Fibroblast of gingiva (primary cell): ENCODE results near the gene PSMD5.
"Not testable (repeated sequence)": the region's sequence is repeated elsewhere in the genome, so short reads cannot be mapped to it uniquely, and the experiment has no call there.

Source experiments
- DNase-seq: peaks from one replicate; pipeline ENCODE4 v3.0.0-alpha.2; 2011; ENCODE audit warnings: low read depth

The PSMD5 gene

GRCh38 chr9:120807607-120808379 lies 34.9 kb downstream of the PSMD5 start:
- DNase-seq: no peak

GRCh38 chr9:120804784-120805363 lies 37.8 kb downstream of the PSMD5 start:
- not testable (repeated sequence) for DNase-seq

GRCh38 chr9:120801441-120801840 lies 41.3 kb downstream of the PSMD5 start:
- DNase-seq: no peak

- peak; percentile 86 for DNase-seq
These were observed 49.6 kb downstream of the PSMD5 start, which contains the start of gene FBXW2 for GRCh38 chr9:120792898-120793765. TSS of gene FBXW2 (minus strand) at chr9:120793416. CDS start at chr9:120788258, 5,158 bp downstream.

- DNase-seq: no peak
These were observed 51.6 kb downstream of the PSMD5 start for GRCh38 chr9:120791161-120791560.

GRCh38 chr9:120787933-120788332 lies 54.8 kb downstream of the PSMD5 start:
- no peak for DNase-seq

- peak; percentile 64 for DNase-seq
These were observed 59.1 kb downstream of the PSMD5 start for GRCh38 chr9:120783602-120784047.

DNA sequence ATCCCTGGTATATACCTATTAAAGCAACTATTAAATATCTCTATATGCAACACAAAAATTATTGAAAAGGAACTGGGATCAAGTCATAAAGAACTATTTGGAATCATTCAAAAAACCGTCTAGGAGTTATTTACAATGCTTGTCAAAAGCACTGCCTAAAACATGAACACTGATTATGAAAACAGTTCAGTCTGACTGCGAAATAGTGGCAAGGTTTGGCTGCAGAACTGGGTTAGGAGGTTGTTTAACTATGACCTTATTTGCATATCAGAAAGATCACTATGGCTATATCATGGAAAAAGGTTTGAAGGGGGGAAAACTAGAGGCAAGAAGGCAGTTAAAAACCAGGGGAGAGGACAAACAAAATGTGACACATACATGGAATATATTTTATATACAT lies 61.5 kb downstream of the PSMD5 start:
- DNase-seq: no peak

- DNase-seq: no peak
These were observed 62.4 kb downstream of the PSMD5 start for GRCh38 chr9:120780367-120780766.

DNA sequence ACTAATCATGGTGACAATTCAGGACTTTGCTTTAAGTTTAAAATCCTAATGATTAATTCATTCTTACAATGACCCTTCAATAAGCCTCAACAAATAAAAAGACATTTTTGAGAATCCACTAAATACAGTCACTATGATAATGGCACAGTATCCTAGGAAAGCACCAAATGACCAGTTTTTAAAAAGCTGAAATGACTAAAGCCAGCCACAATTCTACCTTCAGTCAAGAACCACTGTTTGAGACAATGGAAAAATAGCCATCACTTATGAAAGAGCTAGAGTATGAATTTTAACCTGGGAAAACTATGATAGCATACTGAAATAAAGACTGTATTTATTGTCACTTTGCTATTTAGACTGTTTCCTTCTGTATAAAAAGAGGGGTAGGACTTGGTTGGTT lies 63.5 kb downstream of the PSMD5 start:
- DNase-seq: no peak

GRCh38 chr9:120778758-120779157 lies 64.0 kb downstream of the PSMD5 start:
- no peak for DNase-seq

DNA sequence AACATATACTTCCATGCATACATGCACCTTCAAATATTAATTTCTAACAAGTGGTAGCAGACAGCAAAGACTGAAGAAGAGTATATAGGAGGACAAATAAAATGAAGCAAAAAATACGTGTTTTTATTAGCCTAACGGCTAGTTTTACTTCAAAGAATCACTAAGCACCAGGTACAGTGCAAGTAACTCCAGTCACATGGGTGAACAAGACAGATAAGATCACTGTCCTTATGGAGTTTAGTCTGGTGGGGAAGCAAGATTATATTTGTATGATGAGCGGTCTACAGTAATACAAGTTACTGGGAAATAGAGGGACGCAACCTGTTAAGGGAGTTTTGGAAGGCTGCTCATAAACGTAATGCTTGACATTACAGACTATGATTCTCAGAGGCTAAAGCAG lies 65.5 kb downstream of the PSMD5 start:
- DNase-seq: no peak

DNA sequence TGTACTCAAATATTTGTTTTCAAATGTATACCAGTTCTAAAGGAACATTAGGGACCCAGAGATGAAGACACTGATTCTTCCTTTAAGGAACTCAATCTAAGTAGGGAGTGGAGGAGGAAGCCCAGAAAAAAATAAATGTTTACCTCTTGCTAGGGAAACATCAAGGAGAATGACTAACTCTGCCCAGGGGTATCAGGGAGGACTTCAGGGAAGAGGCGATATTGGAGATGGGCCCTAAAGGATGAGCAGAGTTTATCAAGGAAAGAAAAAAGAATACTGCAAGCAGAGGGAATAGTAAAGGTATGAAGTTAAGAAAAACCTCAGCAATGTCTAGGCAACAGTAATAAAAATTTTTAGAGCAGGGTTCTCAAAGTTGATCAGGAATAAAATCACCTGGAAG lies 65.9 kb downstream of the PSMD5 start:
- no peak for DNase-seq

DNA sequence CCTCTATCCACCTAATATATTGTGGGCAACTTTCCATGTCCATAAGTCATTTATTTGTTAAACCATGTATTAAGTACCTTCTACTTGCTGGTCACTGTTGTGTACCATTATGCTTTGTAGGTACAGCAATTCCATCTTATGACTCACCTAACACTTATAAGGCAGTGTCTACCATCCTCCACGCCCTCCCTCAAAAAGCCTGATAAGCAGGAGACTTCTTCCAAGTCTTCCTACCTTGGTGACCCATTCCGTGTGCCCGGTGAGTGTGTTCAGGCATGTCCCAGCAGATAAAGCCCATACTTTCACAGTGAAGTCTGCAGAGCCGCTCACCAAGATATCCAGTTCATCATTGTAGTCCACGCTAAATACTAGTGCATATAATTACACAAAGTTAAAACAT lies 66.9 kb downstream of the PSMD5 start:
- DNase-seq: no peak

DNA sequence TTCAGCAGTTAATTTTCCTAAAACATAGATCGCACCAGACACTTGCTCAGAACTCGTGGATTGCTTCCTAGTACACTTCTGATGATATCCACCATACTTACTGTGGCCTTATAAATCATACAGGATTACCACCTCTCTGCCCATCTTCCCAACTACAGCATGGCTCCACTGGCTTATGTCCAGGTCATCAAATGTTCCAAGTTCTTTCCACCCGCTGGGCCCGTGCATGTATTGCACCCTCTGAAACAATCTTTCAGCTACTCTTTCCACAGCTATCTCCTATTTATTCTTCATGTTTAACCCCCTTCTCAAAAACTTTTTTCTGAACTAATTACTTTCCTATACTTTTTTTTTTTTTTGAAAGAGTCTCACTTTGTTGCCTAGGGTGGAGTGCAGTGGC lies 68.0 kb downstream of the PSMD5 start:
- no peak for DNase-seq

GRCh38 chr9:120773256-120773655 lies 69.5 kb downstream of the PSMD5 start:
- no peak for DNase-seq

- DNase-seq: no peak
These were observed 71.8 kb downstream of the PSMD5 start for GRCh38 chr9:120770931-120771330.

- no peak for DNase-seq
These were observed 73.8 kb downstream of the PSMD5 start for GRCh38 chr9:120768886-120769285.

GRCh38 chr9:120768247-120768646 lies 74.5 kb downstream of the PSMD5 start:
- no peak for DNase-seq

- no peak for DNase-seq
These were observed 75.3 kb downstream of the PSMD5 start for GRCh38 chr9:120767451-120767850.
